Measurements from ENCODE around the gene DNAJC3. TPM values are rescaled to one million over a fixed set of nuclear protein-coding genes. Genes with fewer than 3 reads are reported as not detected.

The DNAJC3 gene
- total and polyA plus RNA-seq, 9 of the 15 experiments (the other 6 are each of a cell fraction or from before 2014, with no cell fraction given), result 7.8 to 21.8 (median 10.4) TPM

DNA sequence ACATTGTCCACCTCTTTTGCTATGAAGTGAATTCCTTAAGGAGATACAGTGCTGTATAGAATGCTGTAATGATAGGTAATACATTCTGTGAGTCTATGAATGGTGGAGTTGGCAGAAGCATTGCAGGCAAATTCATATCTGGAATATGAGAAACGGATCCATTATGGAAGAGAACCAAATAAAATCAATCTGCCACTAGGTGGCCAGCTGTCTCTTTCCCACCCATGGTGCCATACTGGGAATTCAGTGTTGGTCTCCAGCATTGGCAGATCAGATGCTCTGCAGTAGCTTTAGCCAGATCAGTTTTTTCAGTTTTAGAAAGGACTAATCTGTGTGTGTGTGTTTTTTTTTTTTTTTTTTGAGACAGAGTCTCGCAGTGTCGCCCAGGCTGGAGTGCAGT, 27.6 kb downstream of the DNAJC3 start:
- H3K36me3 ChIP-seq (ENCODE audit: control insufficient read depth, insufficient read depth, low read length), result no peaks in the 10 kb centered on the region; the same call in 2 of the 3 replicates
- ATAC-seq (peak; percentile 64), DNase-seq (ENCODE audit: extremely low read depth in 1 of 4, low spot score in 3 of 4) (peak; percentile 9 to 17 (median 15)), FAIRE-seq (no peak)
- ChIA-PET CTCF (ENCODE audit: low intra/inter-chr PET ratio) (no interaction called here), POLR2A (interaction anchor here (0.5 kb wide), 1 partner anchor 416 kb away, joined by 4 read pairs; no protein-coding TSS in a partner anchor)
- H3K27me3 ChIP-seq (ENCODE audit: control insufficient read depth in 2 of 2, insufficient read depth in 2 of 2, low read length in 2 of 2), result no peaks in the 10 kb centered on the region
- H3K4me3 ChIP-seq, result no peak overlapping the region
- no peak overlapping the region for H3K9ac ChIP-seq (ENCODE audit: insufficient read depth in 1 of 2, low read depth in 2 of 2, low read length in 2 of 2)
- no peak overlapping the region for H3K4me2 ChIP-seq (ENCODE audit: insufficient read depth, low read length)
- peaks cover 0 to 12% of the 10 kb centered on the region in 2 experiments; a peak in 3 of 5 replicates for H3K4me1 ChIP-seq (replicated peaks in 1 of 2; ENCODE audit: control insufficient read depth in 2 of 2, insufficient read depth in 2 of 2, low read length in 2 of 2)
- peaks cover 9% of the 10 kb centered on the region; the same call in 1 of the 2 replicates for H4K20me1 ChIP-seq (replicated peaks; ENCODE audit: control insufficient read depth, insufficient read depth, low read length)
- no peaks in the 10 kb centered on the region for H3K9me3 ChIP-seq (replicated peaks; ENCODE audit: control insufficient read depth, insufficient read depth, low read depth, low read length)
- no peak overlapping the region for H2AFZ ChIP-seq (ENCODE audit: low read depth, low read length)
- H3K79me2 ChIP-seq (ENCODE audit: control insufficient read depth, insufficient read depth, low read length), result peaks cover 75% of the 10 kb centered on the region
- BruUV-seq (replicated peaks), result no TSS peak
- in situ Hi-C loops (cut with MboI) (no loop called here), intact Hi-C loops (cut with micrococcal nuclease) (loop anchor here (5.0 kb wide), 1 partner anchor 128 kb away; no protein-coding TSS in a partner anchor)
- no peak overlapping the region for H3K27ac ChIP-seq (ENCODE audit: extremely low read depth, low read depth, low read length)
- WGBS (ENCODE audit: insufficient coverage, low coverage, missing lambda C conversion rate), result 60% methylated on average over 3 of the region's 3 CpGs
- no peaks in the 10 kb centered on the region for H3K9me1 ChIP-seq (ENCODE audit: control insufficient read depth, insufficient read depth, low read length)
- no peak for TF ChIP-seq KDM4B (IDR thresholded peaks at IDR 0.05; ENCODE audit: borderline replicate concordance in 2 of 2, low read depth in 1 of 2)
- TF ChIP-seq ZC3H4 (CRISPR knock-in tag; IDR thresholded peaks at IDR 0.05; ENCODE audit: borderline replicate concordance), result no peak
- TF ChIP-seq CBX1 (IDR thresholded peaks at IDR 0.05; ENCODE audit: low read depth), result no peak
- 0 out of 4 replicates have a peak, but pooled peaks of 1 of the 2 experiments have one; percentile 15 for TF ChIP-seq RAD21 (CRISPR knock-in tag; conservative IDR thresholded peaks at IDR 0.05 in 1 of 2, IDR thresholded peaks at IDR 0.05 in 1 of 2)
- TF ChIP-seq, protein P1, sequence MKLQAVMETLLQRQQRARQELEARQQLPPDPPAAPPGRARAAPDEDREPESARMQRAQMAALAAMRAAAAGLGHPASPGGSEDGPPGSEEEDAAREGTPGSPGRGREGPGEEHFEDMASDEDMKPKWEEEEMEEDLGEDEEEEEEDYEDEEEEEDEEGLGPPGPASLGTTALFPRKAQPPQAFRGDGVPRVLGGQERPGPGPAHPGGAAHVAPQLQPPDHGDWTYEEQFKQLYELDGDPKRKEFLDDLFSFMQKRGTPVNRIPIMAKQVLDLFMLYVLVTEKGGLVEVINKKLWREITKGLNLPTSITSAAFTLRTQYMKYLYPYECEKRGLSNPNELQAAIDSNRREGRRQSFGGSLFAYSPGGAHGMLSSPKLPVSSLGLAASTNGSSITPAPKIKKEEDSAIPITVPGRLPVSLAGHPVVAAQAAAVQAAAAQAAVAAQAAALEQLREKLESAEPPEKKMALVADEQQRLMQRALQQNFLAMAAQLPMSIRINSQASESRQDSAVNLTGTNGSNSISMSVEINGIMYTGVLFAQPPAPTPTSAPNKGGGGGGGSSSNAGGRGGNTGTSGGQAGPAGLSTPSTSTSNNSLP (IDR thresholded peaks at IDR 0.05; ENCODE audit: borderline replicate concordance, low read depth, low read length), result 0 out of 2 replicates have a peak, but pooled peaks have one; percentile 18
- TF ChIP-seq, protein P2, sequence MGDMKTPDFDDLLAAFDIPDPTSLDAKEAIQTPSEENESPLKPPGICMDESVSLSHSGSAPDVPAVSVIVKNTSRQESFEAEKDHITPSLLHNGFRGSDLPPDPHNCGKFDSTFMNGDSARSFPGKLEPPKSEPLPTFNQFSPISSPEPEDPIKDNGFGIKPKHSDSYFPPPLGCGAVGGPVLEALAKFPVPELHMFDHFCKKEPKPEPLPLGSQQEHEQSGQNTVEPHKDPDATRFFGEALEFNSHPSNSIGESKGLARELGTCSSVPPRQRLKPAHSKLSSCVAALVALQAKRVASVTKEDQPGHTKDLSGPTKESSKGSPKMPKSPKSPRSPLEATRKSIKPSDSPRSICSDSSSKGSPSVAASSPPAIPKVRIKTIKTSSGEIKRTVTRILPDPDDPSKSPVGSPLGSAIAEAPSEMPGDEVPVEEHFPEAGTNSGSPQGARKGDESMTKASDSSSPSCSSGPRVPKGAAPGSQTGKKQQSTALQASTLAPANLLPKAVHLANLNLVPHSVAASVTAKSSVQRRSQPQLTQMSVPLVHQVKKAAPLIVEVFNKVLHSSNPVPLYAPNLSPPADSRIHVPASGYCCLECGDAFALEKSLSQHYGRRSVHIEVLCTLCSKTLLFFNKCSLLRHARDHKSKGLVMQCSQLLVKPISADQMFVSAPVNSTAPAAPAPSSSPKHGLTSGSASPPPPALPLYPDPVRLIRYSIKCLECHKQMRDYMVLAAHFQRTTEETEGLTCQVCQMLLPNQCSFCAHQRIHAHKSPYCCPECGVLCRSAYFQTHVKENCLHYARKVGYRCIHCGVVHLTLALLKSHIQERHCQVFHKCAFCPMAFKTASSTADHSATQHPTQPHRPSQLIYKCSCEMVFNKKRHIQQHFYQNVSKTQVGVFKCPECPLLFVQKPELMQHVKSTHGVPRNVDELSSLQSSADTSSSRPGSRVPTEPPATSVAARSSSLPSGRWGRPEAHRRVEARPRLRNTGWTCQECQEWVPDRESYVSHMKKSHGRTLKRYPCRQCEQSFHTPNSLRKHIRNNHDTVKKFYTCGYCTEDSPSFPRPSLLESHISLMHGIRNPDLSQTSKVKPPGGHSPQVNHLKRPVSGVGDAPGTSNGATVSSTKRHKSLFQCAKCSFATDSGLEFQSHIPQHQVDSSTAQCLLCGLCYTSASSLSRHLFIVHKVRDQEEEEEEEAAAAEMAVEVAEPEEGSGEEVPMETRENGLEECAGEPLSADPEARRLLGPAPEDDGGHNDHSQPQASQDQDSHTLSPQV (IDR thresholded peaks at IDR 0.05), result no peak
- no peak for TF ChIP-seq SMARCB1 (IDR thresholded peaks at IDR 0.05; ENCODE audit: insufficient read length, low read depth)
- TF ChIP-seq SMC3 (conservative IDR thresholded peaks at IDR 0.05; ENCODE audit: insufficient read depth, low read depth, low read length), result no peak
- no peak for TF ChIP-seq E2F8 (IDR thresholded peaks at IDR 0.05; ENCODE audit: low read depth, partially characterized antibody)

Data from K562 (cell line).